Vagina (tissue), 2 donors: ENCODE results near the gene RAI2. TPM values are rescaled to one million over a fixed set of nuclear protein-coding genes. Genes with fewer than 3 reads are reported as not detected.
A peak's percentile ranks its signal among the peaks of the same experiment; 100 is the strongest.

Experiments
- DNase-seq, 2 donors: peaks; one replicate each; pipeline ENCODE4 v3.0.0-alpha.2; 2017; ENCODE audit errors: extremely low spot score in 2 of 2
- H3K27ac ChIP-seq: fragments of 200-600 bp; sonication (generic); one replicate; pipeline ENCODE4 v1.5.1; 2019
- H3K27me3 ChIP-seq: fragments of 200-600 bp; sonication (generic); one replicate; pipeline ENCODE4 v1.5.1; 2019
- H3K36me3 ChIP-seq, 2 donors: fragments of 200-600 bp; sonication (generic); one replicate each; pipeline ENCODE4 v1.5.1; 2017 to 2019
- H3K4me1 ChIP-seq: fragments of 200-600 bp; sonication (generic); one replicate; pipeline ENCODE4 v1.5.1; 2019
- H3K4me3 ChIP-seq, 2 donors: fragments of 200-600 bp; sonication (generic); 1 replicate in 1 of 2; 2 replicates in 1 of 2; pipeline ENCODE4 v1.5.1; 2016 to 2019
- H3K9me3 ChIP-seq: fragments of 200-600 bp; sonication (generic); one replicate; pipeline ENCODE4 v1.5.1; 2019
- CTCF ChIP-seq, 3 experiments: fragments of 450-650 bp in 2 of 3; fragments of 200-600 bp in 1 of 3; sonication (generic) in 1 of 3; IDR thresholded peaks; one replicate each; pipeline ENCODE4 v1.5.1; 2017 to 2019; ENCODE audit warnings: antibody characterized with exemption in 3 of 3, mild to moderate bottlenecking in 2 of 3, moderate library complexity in 2 of 3
- POLR2A ChIP-seq, 2 donors: fragments of 450-650 bp; IDR thresholded peaks; one replicate each; pipeline ENCODE4 v1.6.1; 2017; ENCODE audit warnings: antibody characterized with exemption in 2 of 2, mild to moderate bottlenecking in 2 of 2, moderate library complexity in 2 of 2
- POLR2AphosphoS5 ChIP-seq, 2 donors: sonication (generic); formaldehyde crosslinking; IDR thresholded peaks; one replicate each; pipeline ENCODE4 v1.9.0; 2017; ENCODE audit warnings: antibody characterized with exemption in 2 of 2, mild to moderate bottlenecking in 2 of 2, low read depth in 1 of 2; ENCODE audit not compliant: insufficient read depth in 1 of 2
- intact Hi-C: fragments of 100-400 bp; cut with DNase I; formaldehyde crosslinking; loops from one replicate; pipeline ENCODE4 v1.15.1; 2023
- total RNA-seq: library from RNA; depleted of rRNA; stranded (reverse); fragments of >200 nt; gene quantifications from one replicate; pipeline ENCODE4 v1.2.3, GENCODE V29; 2016

Gene RAI2
- 47.4 TPM for total RNA-seq

- Histone ChIP-seq H3K9me3 (no peaks in the 10 kb centered on the region), H3K4me3 (peak within 1 kb of the TSS; percentile 56 to 62), H3K36me3 (no peaks in the 10 kb centered on the region), H3K4me1 (no peaks in the 10 kb centered on the region), H3K27me3 (no peaks in the 10 kb centered on the region), H3K27ac (peak within 1 kb of the TSS; percentile 69)
- DNase-seq: peak in 1 of 2 donors; percentile 89
- TF ChIP-seq POLR2A (IDR thresholded peaks at IDR 0.05) (no peak), CTCF (IDR thresholded peaks at IDR 0.05) (no peak), POLR2AphosphoS5 (IDR thresholded peaks at IDR 0.05; ENCODE audit: insufficient read depth in 1 of 2, low read depth in 1 of 2) (no peak)
- intact Hi-C loops: no loop called here
Measured at GRCh38 chrX:17860811-17861488, at the start of gene RAI2. Gene RAI2 (minus strand): TSS chrX:17861298. CDS start chrX:17802010, 59,288 bp downstream.

GRCh38 chrX:17888421-17888820, 27.3 kb upstream of the RAI2 start:
- TF ChIP-seq POLR2AphosphoS5 (IDR thresholded peaks at IDR 0.05; ENCODE audit: insufficient read depth in 1 of 2, low read depth in 1 of 2) (no peak), CTCF (IDR thresholded peaks at IDR 0.05) (no peak), POLR2A (IDR thresholded peaks at IDR 0.05) (no peak)
- no peaks in the 10 kb centered on the region for H3K27me3 ChIP-seq

GRCh38 chrX:17882680-17883079, 21.6 kb upstream of the RAI2 start:
- Histone ChIP-seq H3K4me1 (no peaks in the 10 kb centered on the region), H3K36me3 (no peaks in the 10 kb centered on the region), H3K9me3 (no peaks in the 10 kb centered on the region), H3K4me3 (no peak overlapping the region), H3K27me3 (no peaks in the 10 kb centered on the region), H3K27ac (no peak overlapping the region)
- DNase-seq: no peak
- no peak for TF ChIP-seq POLR2AphosphoS5 (IDR thresholded peaks at IDR 0.05; ENCODE audit: insufficient read depth in 1 of 2, low read depth in 1 of 2)
- no peak for TF ChIP-seq POLR2A (IDR thresholded peaks at IDR 0.05)
- no peak for TF ChIP-seq CTCF (IDR thresholded peaks at IDR 0.05)
- intact Hi-C loops: no loop called here

More at GRCh38 chrX:17888421-17888820, 27.3 kb upstream of the RAI2 start:
- no peak for DNase-seq
- intact Hi-C loops: no loop called here
- no peaks in the 10 kb centered on the region for H3K4me1 ChIP-seq
- H3K4me3 ChIP-seq: no peak overlapping the region
- H3K36me3 ChIP-seq: no peaks in the 10 kb centered on the region
- no peak overlapping the region for H3K27ac ChIP-seq
- H3K9me3 ChIP-seq: no peaks in the 10 kb centered on the region

- H3K4me3 ChIP-seq: no peak overlapping the region
- no peaks in the 10 kb centered on the region for H3K36me3 ChIP-seq
- TF ChIP-seq CTCF (IDR thresholded peaks at IDR 0.05): no peak
- no peak for TF ChIP-seq POLR2A (IDR thresholded peaks at IDR 0.05)
- TF ChIP-seq POLR2AphosphoS5 (IDR thresholded peaks at IDR 0.05; ENCODE audit: insufficient read depth in 1 of 2, low read depth in 1 of 2): no peak
- no peaks in the 10 kb centered on the region for H3K9me3 ChIP-seq
- DNase-seq: no peak
- H3K4me1 ChIP-seq: no peaks in the 10 kb centered on the region
- H3K27me3 ChIP-seq: no peaks in the 10 kb centered on the region
- intact Hi-C loops: no loop called here
- H3K27ac ChIP-seq: no peak overlapping the region
Measured at GRCh38 chrX:17878028-17878670, 17.1 kb upstream of the RAI2 start.

GRCh38 chrX:17876135-17876534, 15.0 kb upstream of the RAI2 start:
- H3K27me3 ChIP-seq: no peaks in the 10 kb centered on the region
- no peak overlapping the region for H3K27ac ChIP-seq
- no peaks in the 10 kb centered on the region for H3K36me3 ChIP-seq
- H3K9me3 ChIP-seq: no peaks in the 10 kb centered on the region
- no peak overlapping the region for H3K4me3 ChIP-seq
- TF ChIP-seq CTCF (IDR thresholded peaks at IDR 0.05): no peak
- TF ChIP-seq POLR2A (IDR thresholded peaks at IDR 0.05): no peak
- no peak for DNase-seq
- no peaks in the 10 kb centered on the region for H3K4me1 ChIP-seq
- intact Hi-C loops: no loop called here
